ENCODE measurements around the gene ABHD17C.
"Not testable (repeated sequence)": the region's sequence is repeated elsewhere in the genome, so short reads cannot be mapped to it uniquely, and the experiment has no call there.

Gene ABHD17C

DNA sequence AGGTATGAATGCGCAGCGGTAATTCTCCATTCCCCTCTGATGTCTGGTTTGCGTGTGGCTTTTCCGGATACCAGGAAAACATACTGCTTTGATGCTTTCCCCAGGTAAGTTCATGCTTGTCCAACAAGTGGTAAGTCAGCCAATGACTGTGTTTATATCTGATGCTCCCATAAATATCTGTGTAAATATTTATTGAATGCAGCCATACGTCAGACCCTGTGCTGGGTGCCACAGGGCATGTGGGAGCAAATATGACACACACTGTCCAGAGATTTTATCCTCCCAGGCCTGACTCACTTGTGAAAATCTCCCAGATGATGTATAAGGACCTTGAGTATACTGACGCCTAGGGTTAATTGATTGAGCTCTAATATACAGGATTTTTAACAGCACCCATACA is 54.5 kb downstream of the ABHD17C start:
- Mint-ChIP-seq H3K4me3 (no peak overlapping the region), H3K4me1 (no peaks in the 10 kb centered on the region), H3K36me3 (peaks cover 3% of the 10 kb centered on the region), H3K27me3 (no peaks in the 10 kb centered on the region), H3K27ac (no peak overlapping the region), H3K9me3 (peaks cover 4% of the 10 kb centered on the region)
- no peak for DNase-seq (ENCODE audit: low spot score in 2 of 2)
- no peak for ATAC-seq (ENCODE audit: low read depth)

DNA sequence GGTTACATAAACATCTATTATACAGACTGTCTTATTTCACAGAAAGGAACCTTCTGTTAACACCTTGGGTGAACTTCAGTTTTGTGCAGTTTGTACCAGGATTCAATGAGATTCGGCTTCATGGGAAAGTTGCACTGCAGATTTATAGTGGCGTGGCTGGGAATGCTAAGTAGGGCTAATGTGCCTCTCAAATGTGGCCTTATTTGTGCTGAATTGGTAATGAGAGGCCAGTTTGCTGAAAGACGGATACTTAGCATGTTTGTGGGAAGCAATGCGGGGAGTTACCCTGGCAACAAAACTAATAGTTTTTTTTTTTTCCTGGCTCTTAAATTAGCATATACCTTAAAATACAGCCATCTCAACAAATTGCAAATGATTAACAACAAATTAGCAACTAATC is 55.5 kb downstream of the ABHD17C start:
- Mint-ChIP-seq H3K27me3 (no peaks in the 10 kb centered on the region), H3K4me3 (no peak overlapping the region)
- no peak for ATAC-seq (ENCODE audit: low read depth)

GRCh38 chr15:80752204-80752603 is 57.1 kb downstream of the ABHD17C start:
- no peaks in the 10 kb centered on the region for H3K36me3 Mint-ChIP-seq
- no peak for DNase-seq (ENCODE audit: low spot score in 2 of 2)
- no peak overlapping the region for H3K4me3 Mint-ChIP-seq
- ATAC-seq (ENCODE audit: low read depth) = no peak
- H3K27me3 Mint-ChIP-seq = no peaks in the 10 kb centered on the region
- H3K9me3 Mint-ChIP-seq = no peaks in the 10 kb centered on the region
- H3K4me1 Mint-ChIP-seq = no peaks in the 10 kb centered on the region
- no peak overlapping the region for H3K27ac Mint-ChIP-seq

More for the DNA sequence above, 55.5 kb downstream of the ABHD17C start:
- H3K27ac Mint-ChIP-seq = no peak overlapping the region
- no peaks in the 10 kb centered on the region for H3K4me1 Mint-ChIP-seq
- no peak for DNase-seq (ENCODE audit: low spot score in 2 of 2)
- peaks cover 3% of the 10 kb centered on the region for H3K9me3 Mint-ChIP-seq
- peaks cover 3% of the 10 kb centered on the region for H3K36me3 Mint-ChIP-seq

DNA sequence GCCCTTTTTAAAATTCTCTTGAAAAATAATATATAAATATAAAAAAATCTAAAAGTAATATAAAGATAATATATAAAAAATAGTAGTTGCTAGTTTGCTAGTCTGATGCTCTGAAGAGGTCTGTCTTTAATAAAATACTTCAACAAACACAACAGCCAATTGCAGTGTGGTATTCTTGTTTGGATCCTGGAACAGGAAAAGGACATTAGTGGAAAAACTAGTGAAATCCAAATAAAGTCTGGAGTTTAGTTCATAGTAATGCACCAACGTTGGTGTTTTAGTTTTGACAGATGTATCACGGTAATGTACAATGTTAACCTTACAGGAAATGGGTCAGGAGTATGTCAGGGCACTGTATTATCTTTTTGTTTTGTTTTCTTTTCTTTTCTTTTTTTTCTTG is 58.1 kb downstream of the ABHD17C start:
- H3K9me3 Mint-ChIP-seq = no peaks in the 10 kb centered on the region
- H3K27ac Mint-ChIP-seq = no peak overlapping the region
- H3K4me1 Mint-ChIP-seq = no peaks in the 10 kb centered on the region
- DNase-seq (ENCODE audit: low spot score in 2 of 2) = no peak
- H3K4me3 Mint-ChIP-seq = no peak overlapping the region
- no peak for ATAC-seq (ENCODE audit: low read depth)
- no peaks in the 10 kb centered on the region for H3K36me3 Mint-ChIP-seq
- H3K27me3 Mint-ChIP-seq = no peaks in the 10 kb centered on the region

DNA sequence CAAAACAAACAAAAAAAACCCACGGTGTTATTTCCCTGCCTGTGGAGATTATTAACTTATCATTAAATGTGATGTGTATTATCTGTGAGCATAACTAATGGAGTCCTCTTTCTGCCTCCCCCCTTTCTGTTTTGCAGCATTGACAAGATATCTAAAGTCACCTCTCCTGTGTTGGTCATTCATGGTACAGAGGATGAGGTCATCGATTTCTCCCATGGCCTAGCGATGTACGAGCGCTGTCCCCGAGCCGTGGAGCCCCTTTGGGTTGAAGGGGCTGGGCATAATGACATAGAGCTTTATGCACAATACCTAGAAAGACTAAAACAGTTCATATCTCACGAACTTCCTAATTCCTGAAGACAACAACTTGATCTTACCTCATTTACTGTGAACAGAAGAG is 58.9 kb downstream of the ABHD17C start:
- ATAC-seq (ENCODE audit: low read depth) = no peak
- H3K27me3 Mint-ChIP-seq = no peaks in the 10 kb centered on the region
- no peaks in the 10 kb centered on the region for H3K9me3 Mint-ChIP-seq
- no peaks in the 10 kb centered on the region for H3K36me3 Mint-ChIP-seq
- no peak overlapping the region for H3K4me3 Mint-ChIP-seq
- no peak for DNase-seq (ENCODE audit: low spot score in 2 of 2)
- H3K27ac Mint-ChIP-seq = no peak overlapping the region
- H3K4me1 Mint-ChIP-seq = no peaks in the 10 kb centered on the region

- H3K4me1 Mint-ChIP-seq = no peaks in the 10 kb centered on the region
Observed at GRCh38 chr15:80755885-80756284, 60.8 kb downstream of the ABHD17C start.

DNA sequence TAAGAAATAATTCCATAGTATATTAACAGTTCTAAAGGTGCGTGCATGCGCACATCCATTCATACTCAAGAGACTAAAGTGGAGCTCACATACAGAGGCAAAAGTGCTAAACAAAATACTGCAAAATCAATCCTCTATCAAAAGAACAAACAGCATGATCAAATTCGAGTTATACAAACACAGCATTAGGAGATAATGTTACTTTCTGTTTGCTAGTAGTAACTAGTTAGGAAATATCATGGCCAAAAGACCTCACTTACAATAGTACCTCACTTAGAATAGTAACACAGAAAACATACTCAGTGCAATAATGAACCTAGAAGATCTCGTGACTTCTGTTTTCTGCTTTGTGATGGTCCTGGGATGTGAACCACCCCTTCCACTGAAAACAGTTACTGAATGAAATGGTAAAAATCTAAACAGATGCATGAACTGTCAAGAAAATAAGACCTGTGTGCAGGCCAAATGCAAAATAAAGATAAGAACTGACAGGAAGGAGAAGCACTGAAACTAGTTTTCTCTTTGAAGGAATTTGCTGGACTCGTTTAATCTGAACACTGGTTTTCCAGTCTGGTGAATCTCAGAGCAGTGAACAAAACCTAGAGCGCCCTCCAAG is 63.1 kb downstream of the ABHD17C start:
- no peak overlapping the region for H3K27ac Mint-ChIP-seq
- DNase-seq (ENCODE audit: low spot score in 2 of 2) (no peak), ATAC-seq (ENCODE audit: low read depth) (no peak)
- H3K4me1 Mint-ChIP-seq = no peaks in the 10 kb centered on the region
- no peaks in the 10 kb centered on the region for H3K9me3 Mint-ChIP-seq
- no peaks in the 10 kb centered on the region for H3K36me3 Mint-ChIP-seq
- no peak overlapping the region for H3K4me3 Mint-ChIP-seq
- H3K27me3 Mint-ChIP-seq = no peaks in the 10 kb centered on the region

More at GRCh38 chr15:80755885-80756284, 60.8 kb downstream of the ABHD17C start:
- H3K9me3 Mint-ChIP-seq = no peaks in the 10 kb centered on the region
- H3K4me3 Mint-ChIP-seq = no peak overlapping the region
- no peak for DNase-seq (ENCODE audit: low spot score in 2 of 2)
- no peak for ATAC-seq (ENCODE audit: low read depth)
- H3K36me3 Mint-ChIP-seq = no peaks in the 10 kb centered on the region
- H3K27ac Mint-ChIP-seq = no peak overlapping the region
- H3K27me3 Mint-ChIP-seq = no peaks in the 10 kb centered on the region

DNA sequence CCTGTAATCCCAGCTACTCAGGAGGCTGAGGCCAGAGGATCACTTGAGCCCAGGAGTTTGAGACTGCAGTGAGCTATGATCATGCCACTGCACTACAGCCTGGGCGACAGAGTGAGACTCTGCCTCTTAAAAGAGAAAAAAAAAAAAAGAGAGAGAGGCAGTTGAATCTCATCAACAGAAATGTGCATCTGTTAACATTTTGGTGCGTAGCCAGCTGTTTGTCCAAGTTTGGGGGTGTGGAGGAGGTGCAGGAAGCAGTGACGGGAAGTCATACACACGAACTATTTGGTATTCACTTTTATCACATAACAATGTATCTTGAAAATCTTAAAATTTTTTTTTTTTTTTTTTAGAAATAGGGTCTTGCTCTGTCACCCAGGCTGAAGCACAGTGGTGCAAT is 65.8 kb downstream of the ABHD17C start:
- no peaks in the 10 kb centered on the region for H3K9me3 Mint-ChIP-seq
- no peak for ATAC-seq (ENCODE audit: low read depth)
- no peak overlapping the region for H3K27ac Mint-ChIP-seq
- no peak overlapping the region for H3K4me3 Mint-ChIP-seq
- DNase-seq (ENCODE audit: low spot score in 2 of 2) = no peak
- no peaks in the 10 kb centered on the region for H3K36me3 Mint-ChIP-seq
- no peaks in the 10 kb centered on the region for H3K4me1 Mint-ChIP-seq
- H3K27me3 Mint-ChIP-seq = no peaks in the 10 kb centered on the region

DNA sequence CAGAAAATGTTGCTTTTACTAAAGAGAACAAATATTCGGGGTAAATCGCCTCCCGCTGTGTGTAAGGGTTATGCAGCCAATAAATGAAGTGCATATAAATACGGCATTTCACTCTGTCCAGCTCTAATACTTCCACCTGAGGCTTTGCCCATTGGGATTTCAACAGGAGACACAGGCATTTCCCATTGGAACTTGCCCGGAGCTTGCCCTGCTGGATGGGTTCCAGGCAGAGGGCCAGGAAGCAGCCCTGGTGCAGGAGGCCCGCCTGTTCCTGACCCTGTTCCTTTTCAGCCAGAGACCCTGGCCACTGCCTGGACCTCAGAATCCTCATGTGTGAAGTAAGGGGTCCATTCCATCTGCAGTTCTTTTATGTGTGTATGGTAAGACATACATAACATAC is 66.6 kb downstream of the ABHD17C start:
- H3K9me3 Mint-ChIP-seq = no peaks in the 10 kb centered on the region
- ATAC-seq (ENCODE audit: low read depth) (no peak), DNase-seq (ENCODE audit: low spot score in 2 of 2) (no peak)
- no peak overlapping the region for H3K27ac Mint-ChIP-seq
- H3K4me1 Mint-ChIP-seq = no peaks in the 10 kb centered on the region
- H3K27me3 Mint-ChIP-seq = no peaks in the 10 kb centered on the region
- H3K4me3 Mint-ChIP-seq = no peak overlapping the region
- H3K36me3 Mint-ChIP-seq = no peaks in the 10 kb centered on the region

GRCh38 chr15:80763235-80763634 is 68.1 kb downstream of the ABHD17C start:
- not testable (repeated sequence) for H3K27ac Mint-ChIP-seq; H3K4me3 Mint-ChIP-seq; DNase-seq (ENCODE audit: low spot score in 2 of 2); ATAC-seq (ENCODE audit: low read depth); H3K36me3 Mint-ChIP-seq; H3K9me3 Mint-ChIP-seq; H3K27me3 Mint-ChIP-seq; H3K4me1 Mint-ChIP-seq

DNA sequence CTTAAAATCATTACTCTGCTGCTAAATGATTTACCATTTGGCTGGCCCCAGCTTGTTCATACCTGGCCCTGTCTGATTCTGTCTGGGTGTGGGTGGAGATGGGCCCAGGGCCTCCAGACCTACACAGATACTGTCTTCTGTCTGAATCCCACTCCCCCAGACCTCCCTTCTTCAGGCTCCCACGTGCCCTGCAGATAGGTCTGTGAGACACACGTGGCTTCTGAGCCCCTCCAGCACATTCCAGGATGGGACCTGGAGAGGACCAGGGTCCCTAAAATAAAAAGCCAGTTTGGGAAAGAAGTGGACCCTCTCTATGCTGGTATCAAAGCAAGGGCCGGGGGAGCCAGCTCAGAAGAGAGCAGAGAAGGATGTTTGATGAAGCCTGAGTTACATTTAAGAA is 69.4 kb downstream of the ABHD17C start:
- no peaks in the 10 kb centered on the region for H3K36me3 Mint-ChIP-seq

DNA sequence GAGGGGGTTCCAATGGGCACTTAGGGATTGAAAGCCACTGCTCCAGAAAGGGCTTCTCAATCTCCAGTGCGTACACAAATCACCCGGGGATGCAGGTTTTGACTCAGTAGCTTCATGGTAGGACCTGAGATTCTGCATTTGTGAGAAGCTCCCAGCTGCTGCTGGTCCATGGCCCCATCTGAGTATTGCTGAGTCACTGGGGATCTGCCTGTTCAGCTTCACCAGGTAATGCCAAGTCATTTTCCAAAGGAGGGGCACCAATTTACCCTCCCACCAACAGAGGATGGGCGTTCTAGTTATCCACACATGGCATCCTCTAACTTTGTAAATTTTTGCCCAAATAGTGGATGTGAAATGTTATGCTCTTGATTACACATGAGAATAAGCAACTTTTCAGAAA is 71.2 kb downstream of the ABHD17C start:
- H3K27ac Mint-ChIP-seq = no peak overlapping the region
- H3K36me3 Mint-ChIP-seq = no peaks in the 10 kb centered on the region
- ATAC-seq (ENCODE audit: low read depth) = no peak
- no peak overlapping the region for H3K4me3 Mint-ChIP-seq
- no peak for DNase-seq (ENCODE audit: low spot score in 2 of 2)
- no peaks in the 10 kb centered on the region for H3K9me3 Mint-ChIP-seq
- no peaks in the 10 kb centered on the region for H3K4me1 Mint-ChIP-seq
- H3K27me3 Mint-ChIP-seq = peaks cover 8% of the 10 kb centered on the region

More for the DNA sequence above, 69.4 kb downstream of the ABHD17C start:
- Mint-ChIP-seq H3K27me3 (peaks cover 3% of the 10 kb centered on the region), H3K9me3 (no peaks in the 10 kb centered on the region), H3K27ac (no peak overlapping the region), H3K4me3 (no peak overlapping the region), H3K4me1 (no peaks in the 10 kb centered on the region)
- ATAC-seq (ENCODE audit: low read depth) = no peak
- DNase-seq (ENCODE audit: low spot score in 2 of 2) = no peak

DNA sequence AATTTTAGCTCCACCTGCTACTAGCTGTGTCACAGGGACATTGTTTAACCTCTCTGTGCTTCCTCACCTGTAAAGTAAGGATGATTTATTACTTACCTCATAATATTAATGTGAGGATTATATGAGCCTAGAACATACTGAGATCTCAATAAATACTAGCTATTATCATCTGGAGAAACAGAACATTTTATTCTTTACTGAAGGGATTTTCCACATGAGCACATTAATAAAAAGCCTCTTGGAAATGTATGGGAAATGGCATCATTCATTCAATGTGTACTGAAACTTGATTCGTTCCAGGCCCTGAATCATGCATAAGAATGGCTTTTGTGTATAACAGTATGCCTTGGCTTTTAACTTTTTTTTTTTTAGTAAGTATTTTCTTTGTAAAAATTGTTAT is 73.0 kb downstream of the ABHD17C start:
- H3K36me3 Mint-ChIP-seq = no peaks in the 10 kb centered on the region
- peaks cover 9% of the 10 kb centered on the region for H3K27me3 Mint-ChIP-seq

DNA sequence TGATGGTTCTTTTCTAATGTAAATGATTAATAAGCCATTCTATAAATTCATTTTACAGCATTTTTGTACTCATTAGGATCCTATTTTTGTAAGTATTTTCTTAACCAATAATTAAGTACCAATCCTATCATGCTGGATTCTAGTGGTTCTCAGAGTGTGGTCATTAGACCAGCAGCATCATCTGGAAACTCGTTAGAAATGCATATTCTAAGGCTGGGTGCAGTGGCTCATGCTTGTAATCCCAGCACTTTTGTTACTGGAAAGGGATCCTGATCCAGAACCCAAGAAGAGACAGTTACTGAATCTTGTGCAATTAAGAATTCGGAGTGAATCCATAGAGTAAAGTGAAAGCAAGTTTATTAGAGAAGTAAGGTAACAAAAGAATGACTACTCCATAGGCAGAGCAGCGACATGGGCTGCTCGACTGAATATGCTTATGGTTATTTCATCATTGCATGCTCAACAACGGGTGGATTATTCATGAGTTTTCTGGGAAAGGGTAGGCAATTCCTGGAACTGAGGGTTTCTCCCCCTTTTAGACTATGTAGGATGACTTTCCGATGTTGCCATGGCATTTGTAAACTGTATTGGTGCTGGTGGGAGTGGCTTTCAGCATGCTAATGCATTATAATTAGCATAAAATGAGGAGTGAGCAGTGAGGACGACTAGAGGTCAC is 74.2 kb downstream of the ABHD17C start:
- Mint-ChIP-seq H3K27me3 (peaks cover 12% of the 10 kb centered on the region), H3K36me3 (no peaks in the 10 kb centered on the region), H3K4me3 (no peak overlapping the region), H3K27ac (no peak overlapping the region), H3K4me1 (no peaks in the 10 kb centered on the region), H3K9me3 (no peaks in the 10 kb centered on the region)
- no peak for ATAC-seq (ENCODE audit: low read depth)
- DNase-seq (ENCODE audit: low spot score in 2 of 2) = no peak

More for the DNA sequence above, 73.0 kb downstream of the ABHD17C start:
- ATAC-seq (ENCODE audit: low read depth) (no peak), DNase-seq (ENCODE audit: low spot score in 2 of 2) (no peak)
- H3K4me3 Mint-ChIP-seq = no peak overlapping the region
- H3K4me1 Mint-ChIP-seq = no peaks in the 10 kb centered on the region
- no peak overlapping the region for H3K27ac Mint-ChIP-seq
- H3K9me3 Mint-ChIP-seq = no peaks in the 10 kb centered on the region
